GM18907 (cell line): ENCODE measurements around the gene NKPD1.

Experiments used
- ATAC-seq: cut with Tn5 transposase; IDR thresholded peaks from one replicate; pipeline ENCODE4 v1.9.1; 2021; ENCODE audit warnings: mild to moderate bottlenecking, moderate library complexity; ENCODE audit not compliant: unreplicated experiment

Gene NKPD1

DNA sequence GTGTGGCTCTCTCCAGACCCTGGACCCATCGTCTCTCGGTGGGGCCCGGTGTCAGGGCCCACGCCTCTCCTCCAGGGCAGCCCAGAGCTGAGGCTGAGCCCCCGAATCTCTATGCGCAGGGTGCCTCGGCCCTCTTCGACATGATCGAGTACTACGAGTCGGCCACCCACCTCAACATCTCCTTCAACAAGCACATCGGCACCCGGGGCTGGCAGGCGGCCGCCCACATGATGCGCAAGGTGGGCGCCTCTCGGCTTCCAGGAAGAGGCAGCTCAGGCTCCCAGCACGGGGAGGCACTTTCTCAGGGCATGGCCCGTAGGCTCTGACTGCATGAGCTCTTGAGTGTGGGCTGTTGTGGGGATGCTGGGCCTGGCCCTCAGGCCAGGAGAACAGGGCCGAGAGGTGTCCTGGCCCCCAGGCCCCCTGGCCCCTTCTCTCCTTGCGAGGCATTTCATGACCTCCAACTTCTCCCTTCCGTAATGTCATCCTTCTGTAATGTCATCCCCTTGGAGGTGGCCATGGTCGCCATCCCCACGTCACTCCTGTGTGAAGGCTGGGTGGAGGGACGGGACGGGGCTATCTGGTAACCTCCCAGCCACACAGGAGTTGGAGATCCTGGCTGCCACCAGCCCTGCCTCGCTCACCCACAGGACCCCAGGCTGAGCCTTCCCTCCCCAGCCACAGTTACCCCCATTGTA, 19.4 kb downstream of the NKPD1 start:
- ATAC-seq = no peak

DNA sequence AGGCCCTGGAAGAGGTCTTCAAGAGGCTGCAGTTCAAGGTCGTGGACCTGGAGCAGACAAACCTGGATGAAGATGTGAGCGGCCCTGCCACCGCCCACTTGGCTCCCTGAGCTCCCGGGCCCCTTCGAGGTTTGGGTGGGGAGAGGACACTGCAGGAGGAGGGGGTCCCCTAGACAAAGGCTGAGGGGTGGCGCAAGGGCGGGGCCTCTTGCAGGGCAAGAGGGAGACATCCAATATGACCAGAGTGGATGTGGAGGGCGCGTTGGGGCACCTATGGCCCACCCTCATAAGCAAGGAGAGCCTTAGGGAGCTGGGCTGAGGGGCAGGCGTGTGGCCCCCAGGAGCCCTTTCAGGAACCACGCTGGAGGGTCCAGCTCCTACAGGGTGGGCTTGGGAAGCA, 20.2 kb downstream of the NKPD1 start:
- ATAC-seq = no peak

DNA sequence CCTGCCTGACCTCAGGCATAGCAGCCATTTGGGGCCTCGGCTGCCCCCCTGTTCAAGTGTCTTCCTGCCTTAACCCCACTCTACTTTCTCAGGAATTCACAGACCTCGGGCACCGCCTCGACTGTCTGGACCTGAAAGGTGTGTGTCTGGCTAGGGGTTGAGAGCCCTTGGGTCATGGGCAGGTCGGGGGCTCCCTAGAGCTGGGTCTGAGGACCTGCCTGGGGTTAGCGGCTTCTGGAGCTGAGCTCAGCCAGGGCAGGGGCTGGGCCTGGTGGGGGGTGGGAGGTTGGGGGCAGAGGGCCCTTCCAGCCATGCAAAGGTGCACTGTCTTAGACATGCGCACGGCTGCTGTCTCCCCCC, 20.7 kb downstream of the NKPD1 start:
- ATAC-seq = no peak

DNA sequence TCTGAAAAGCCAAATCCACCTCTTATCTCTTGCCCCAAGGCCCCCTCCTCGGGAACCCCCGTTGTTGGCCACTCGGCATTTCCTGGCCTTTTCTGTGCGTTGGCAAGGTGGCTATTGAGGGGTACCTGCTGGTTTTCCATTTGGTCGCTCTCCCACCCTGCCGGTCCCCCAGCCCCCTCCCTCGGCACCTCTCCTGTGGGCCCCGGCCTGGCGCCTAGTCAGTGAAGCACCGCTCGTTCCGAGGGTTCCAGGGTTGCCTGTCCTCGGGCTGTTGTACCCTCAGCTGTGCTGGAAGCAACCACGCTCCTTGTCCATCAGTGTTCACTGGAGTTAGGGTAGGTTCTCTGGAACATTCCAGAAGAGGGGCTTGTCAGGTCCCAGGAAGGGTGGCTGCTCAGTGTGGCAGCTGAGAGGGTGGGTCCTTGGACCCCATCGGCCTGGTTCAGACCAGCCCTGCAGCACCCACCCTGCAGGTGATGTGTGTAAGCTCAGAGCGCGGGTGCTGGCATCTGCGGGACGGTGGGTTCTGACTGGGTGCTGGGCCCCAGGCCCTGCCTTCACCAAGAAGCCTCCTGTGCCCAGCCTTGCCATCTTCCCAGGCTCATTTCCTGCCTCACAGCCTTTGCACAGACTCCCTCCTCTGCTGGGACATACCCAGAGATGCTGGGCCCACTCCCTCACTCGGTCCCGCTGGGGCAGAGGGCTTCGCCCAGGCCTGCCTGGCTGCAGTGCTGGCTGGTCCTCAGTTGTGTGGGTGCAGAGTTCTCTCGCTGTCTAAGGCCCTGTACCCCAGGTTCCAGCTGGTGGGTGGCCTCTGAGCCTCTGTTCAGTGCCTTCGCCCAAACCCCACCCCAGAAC, 21.3 kb downstream of the NKPD1 start:
- ATAC-seq = no peak

DNA sequence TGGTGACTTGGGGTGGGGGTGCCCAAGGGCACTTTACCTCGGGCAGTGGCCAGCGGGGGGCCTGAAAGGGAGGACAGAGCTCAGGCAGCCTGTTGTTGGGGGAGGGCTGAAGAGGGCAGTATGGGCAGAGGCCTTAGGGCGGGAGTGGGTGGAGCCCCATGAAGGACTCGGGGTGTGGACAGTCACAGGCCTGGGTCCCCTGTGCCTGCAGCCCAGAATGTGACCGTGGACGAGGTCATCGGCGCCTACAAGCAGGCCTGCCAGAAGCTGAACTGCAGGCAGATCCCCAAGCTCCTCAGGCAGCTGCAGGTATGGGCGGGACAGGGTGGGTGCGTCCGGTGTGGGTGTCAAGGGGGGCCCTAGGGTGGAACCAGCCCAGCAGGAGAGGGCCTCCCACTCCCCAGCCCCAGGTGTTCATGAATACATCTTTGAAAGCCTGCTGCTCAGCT, 22.5 kb downstream of the NKPD1 start:
- ATAC-seq = no peak

DNA sequence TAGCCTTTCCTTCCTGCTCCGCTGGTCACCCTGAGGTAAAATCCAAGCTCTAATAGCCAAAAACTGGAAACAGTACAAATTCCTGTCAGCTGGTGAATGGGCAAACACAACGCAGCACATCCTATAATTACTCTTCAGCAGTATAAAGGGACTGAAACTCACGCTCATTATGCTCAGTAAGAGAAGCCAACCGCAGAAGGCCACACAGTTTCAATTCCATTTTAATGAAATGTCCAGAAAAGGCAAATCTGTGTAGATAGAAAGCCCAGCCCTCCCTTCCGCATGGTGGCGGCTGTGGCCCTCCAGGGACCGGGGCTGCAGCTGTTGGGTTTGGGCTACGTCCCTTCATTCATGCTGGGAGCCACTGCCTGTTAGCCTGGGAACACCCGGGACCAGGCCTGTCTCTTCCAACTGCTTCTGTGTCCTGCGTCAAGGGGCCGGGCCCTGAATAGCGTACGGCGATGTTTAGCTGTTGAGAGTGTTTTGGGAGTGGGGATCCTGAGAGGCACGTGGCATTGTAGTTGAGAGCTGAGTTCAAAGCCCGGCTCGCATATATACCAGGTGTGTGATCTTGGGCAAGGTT, 23.5 kb downstream of the NKPD1 start:
- ATAC-seq = peak; percentile 63

DNA sequence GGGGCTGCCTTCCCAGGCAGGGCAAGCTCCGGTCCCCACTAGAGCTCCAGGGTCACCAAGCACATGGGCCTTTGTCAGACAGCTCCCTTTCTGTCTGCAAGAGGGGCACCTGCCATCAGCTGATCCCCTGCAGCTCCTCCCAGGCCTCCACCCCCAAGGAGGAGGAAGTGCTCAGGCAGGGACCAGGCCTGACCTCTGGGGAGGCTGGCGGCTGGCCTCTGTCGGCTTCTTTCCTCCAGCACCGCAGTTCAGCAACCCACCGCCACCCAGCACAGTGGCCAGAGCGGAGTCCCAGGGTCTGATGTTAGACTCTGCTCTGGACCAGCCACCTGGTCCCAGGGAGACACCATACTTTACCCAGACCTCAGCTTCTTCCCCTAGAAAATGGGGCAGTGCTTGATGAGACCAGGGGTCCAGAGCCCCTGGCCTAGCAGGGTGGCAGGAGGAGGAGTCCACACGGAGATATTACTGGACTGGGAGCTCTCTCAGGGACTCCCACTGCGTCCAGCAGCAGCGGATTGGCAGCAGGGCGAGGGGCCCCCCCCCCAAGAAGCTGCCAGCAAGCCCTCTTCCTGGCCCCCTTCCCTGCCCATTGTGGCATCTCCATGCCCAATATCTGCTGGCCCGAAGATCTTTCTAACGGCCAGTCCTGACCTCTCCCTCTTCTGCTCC, 24.1 kb downstream of the NKPD1 start:
- ATAC-seq = peak; percentile 22

DNA sequence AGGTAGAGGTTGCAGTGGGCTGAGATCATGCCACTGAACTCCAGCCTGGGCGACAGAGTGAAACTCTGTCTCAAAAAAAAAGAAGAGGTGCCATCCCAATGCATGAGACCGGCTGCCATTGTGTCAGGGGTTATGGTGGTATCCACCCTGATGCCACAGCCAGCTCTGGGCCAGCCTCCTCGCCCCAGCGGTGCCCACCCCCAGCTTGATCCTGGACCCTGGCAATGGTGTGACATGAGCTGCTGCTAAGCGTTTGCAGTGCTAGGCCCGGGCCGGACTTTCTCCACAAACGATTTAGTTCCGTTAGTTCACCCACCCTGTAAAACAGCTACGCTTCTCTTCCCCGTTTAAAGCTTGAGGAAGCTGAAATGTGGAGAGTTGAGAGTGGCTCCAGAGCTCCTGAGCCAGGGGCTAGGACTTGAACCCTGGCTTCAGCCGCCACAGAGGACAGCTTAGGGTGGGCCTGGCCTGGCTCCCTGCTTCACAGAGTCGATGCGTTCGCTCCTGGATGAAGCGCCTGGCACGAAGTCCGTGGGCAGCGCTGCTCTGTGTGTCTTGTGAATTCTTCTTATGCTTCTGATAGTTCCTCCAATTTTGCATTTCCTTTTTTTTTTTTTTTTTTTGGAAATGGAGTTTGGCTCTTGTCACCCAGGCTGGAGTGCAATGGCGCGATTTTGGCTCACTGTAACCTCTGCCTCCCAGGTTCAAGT, 25.5 kb downstream of the NKPD1 start:
- no peak for ATAC-seq

DNA sequence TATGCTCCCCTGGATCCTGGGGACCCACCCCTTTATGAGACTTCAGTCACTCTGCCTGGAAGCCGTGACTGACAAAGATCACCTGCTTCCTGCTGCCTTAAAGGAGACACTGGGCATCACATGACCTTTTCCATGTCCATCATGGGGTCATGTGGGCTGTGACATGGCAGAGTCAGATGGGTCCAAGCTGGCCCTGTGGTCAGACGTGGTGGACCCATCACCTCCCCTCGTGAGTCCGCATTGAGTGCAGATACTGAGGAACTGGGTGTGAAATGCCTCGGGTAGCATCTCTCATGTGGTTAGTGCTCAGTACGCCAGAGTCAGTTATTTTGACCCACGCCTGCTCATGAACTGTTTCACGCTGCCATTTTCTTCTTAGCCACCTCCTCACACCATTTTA, 27.1 kb downstream of the NKPD1 start:
- no peak for ATAC-seq

DNA sequence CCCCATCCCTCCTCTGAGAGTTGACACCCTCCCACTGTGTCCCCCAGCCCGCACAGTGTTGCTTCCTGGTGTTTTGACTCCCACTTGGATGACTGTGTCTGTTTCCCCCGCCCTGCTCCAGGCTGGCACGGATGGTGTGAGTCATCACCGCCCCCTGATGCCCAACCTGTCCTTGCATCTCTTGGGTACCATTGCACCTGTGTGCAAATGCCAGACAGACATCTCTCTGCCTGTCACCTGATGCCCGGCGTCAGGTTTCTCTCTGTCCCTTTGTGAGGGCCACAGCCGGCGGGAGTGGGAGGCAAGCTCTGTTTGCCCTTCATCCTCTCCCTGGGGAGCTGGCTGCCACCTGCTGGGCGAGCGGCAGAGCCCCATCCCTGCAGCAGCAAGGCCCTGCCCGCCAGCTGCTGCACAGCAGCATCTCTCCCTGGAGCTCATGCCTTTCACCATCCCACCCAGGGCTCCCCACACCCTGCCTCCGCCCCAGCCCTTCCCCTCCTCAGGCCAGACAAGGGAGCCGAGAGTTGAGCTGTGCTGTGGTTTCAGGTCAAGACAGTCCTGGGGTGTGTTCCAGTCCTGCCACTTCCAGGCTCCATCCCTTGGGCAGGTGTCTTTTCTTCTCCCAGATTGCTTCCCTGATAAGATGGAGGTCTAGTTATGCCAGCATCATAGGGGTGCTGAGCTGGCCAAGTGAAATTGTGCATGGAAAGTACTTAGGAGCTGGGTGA, 29.7 kb downstream of the NKPD1 start:
- ATAC-seq = no peak

DNA sequence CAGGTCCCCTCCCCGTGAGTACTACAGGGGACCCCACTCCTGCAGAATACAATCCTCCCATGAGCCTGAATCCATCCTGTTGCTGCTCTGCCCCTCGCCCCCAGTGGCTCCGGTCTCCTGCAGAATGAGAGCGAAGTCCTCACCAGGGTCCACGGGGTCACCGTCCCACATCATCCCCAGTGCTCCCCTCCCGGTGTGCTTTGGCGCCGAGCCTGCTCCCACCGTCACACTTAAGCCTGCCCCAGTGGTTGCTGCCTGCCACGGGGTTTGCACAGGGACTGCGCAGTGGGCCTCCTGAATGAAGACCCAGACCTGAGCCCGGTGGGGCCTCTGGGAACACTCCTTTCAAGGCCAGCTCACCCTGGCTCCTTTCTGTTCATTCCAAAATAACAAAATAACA, 30.5 kb downstream of the NKPD1 start:
- no peak for ATAC-seq

DNA sequence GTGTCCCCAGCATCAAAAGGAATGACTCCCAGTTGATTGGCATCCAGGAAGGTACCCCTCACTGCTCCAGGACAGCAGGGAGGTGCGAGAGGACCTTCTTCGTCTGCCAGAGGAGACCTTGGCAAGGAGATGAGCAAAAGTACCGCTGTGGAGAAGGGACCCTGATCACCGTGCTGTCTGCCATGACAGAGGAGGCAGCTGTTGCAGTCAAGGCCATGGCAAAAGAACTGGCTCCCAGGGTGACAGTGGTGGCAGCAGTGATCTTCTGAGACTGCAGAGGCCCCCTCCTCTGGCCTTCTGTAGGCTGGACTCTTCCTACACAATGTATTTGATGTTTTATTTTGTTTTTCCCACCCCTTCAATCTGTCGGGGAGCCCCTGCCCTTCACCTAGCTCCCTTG, 32.0 kb downstream of the NKPD1 start:
- no peak for ATAC-seq

DNA sequence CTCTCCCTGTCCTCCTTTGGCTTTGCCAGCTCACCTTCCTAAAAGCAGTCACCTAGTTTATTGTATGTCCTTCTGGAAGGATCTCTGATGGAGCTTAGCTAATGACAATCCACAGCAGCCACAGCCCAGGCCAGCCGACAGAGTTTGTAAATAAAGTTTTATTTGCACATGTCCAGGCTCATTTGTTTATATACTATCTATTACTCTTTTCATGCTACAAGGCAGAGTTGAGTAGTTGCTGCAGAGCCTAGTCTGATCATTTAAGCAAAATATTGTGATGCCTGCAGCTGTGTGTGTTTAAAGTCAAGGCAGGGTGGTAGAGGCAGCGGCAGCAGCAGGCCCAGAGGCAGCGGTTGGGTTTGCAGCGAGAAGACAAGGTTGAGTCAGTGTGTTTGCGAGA, 32.6 kb downstream of the NKPD1 start:
- ATAC-seq = no peak

DNA sequence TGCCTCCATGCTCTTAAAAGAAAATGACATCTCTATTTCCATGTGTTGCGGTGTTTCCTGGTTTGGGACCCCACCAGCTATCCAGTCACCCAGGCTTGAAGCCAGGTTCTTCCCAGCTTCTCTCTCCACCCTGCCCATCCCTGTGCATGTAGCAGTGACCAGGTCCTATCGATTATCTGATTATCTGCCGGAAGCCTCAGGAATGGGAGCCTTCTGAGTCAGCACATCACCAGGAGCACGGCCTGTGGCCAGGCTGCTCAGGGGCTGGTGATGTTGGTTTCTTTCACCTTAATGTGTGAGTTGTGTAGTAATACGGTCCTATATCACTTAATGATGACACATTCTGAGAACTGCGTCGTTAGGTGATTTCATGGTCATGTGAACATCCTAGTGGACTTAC, 34.1 kb downstream of the NKPD1 start:
- ATAC-seq = no peak

DNA sequence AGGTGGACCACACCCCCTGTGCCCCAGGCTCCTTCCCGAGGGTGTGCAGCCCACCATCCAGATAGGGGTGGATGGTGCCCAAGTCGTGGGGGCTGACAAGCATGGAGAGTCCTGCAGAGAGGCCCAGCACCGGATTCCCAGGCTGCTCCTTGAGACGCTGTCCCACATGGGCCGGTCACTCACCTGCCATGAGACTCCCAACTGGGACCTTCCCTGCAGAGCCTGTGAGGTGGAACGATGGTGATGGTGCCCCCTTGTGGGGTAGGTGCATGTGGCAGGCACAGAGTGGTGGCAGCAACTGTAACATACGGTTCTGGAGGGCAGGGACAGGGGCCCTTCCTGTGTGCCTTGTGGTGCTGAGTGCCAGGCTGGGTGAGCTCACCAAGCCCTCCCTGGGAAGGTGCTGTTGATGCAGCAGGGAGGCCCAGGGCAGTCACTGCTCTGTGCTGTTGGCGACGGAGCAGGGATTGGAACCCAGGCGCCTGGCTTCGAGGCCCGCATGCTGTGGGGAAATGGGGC, 34.7 kb downstream of the NKPD1 start:
- ATAC-seq = no peak

DNA sequence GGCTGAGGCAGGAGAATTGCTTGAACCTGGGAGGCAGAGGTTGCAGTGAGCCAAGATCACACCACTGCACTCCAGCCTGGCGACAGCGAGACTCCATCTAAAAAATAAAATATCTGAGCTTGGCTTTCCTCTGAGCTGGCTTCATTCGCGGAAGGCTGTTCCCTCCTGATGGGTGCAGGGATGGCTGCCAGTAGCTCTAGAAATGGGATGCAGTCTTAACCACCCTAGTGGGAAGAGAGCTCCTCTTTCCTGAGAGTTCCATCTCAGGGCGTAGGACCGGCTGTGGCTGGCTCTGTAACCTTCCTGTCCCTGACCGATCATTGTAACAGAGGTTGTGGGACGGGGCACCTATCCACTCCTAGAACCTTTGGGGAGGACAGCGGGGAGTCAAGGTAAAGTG, 35.4 kb downstream of the NKPD1 start:
- no peak for ATAC-seq

DNA sequence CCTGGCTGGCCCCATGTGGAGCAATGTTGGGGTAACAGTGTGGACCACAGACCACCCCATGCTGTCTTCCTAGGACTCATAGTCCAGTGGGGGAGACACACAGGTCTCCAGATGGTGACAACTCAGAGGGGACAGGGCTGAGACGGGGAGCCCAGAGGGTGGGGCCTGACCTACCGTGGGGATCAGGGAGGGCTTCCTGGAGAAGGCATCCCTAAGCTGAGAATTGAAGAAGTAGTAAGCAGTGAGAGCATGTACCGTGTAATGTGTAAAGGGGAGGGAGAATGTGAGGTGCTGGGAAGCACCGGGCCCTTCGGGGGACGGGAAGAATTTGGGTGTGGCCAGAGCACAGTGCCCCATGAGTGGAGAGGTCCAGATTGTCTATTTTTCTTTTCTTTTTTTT, 36.8 kb downstream of the NKPD1 start:
- ATAC-seq = no peak

DNA sequence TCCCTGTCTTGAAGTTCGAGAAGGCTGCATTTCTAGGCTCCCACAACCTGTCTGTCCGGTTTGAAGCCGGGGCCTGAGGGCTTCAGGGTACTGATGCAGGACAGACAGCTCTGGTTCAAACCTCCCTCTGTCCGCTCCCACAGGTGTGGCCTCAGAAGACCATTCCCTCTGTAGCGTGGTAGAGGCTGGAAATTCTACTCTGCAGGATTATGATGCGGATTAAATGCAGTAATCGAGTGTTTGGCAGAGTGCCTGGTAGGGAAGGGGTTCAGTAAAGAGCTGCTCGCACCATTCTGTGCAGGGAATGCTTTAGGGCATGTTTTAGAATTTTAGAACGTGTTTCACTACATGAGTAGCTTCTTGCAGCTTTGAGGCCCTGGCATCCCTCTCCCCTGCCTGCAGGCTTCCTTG, 37.3 kb downstream of the NKPD1 start:
- no peak for ATAC-seq

DNA sequence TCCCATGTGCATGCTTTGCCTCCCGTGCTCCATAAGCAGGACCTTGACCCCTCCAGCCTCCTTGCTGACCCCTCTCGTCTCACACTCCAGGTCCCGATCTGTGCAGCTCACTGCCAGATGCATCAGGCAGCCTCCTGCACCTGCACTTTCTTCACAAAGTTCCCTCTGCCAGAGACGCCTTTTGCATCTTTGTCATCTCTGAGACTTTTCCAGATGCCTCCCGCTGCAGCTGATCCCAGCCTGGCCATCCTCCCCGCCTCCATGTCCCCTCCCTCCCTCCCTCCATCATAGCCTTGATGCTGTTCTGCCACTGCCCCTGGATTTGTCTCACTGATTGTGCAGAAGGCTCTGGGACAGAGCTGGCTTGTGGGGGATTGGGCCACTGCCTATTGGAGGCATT, 38.0 kb downstream of the NKPD1 start:
- ATAC-seq = no peak

DNA sequence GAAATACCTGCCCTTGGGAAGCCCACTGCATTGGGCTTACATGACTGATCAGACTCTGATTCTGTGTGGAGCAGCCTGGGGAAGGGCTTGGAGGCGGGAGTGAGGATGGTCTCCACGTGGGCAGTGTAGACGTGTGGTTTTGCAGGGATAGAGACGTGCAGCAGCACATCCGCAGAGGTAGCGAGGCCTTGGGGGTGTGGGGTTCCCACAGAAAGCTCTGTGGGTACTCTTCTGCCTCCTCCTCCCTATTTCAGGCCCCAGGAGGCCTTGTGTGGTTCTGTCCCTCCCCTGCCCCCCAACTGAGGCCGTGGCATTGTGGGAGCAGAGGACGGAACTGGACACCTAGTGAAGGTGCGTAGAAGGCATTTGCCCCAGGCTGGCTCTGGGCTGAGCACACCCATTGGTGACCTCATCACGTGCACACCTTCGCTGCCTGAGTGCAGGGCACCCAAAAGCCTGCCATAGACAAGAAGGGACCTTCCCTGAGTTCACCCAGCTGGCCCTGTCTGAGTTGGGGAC, 38.9 kb downstream of the NKPD1 start:
- no peak for ATAC-seq
